Measurements from ENCODE around the gene PTPRN2. TPM values are rescaled to one million over a fixed set of nuclear protein-coding genes. Genes with fewer than 3 reads are reported as not detected.

Gene PTPRN2
- total RNA-seq, 1 experiment from 2014 or later = 1.7 TPM

- Histone ChIP-seq H4K20me1 (ENCODE audit: insufficient read depth, low read depth, low read length) (no peaks in the 10 kb centered on the region), H3K4me3 (ENCODE audit: low read length) (no peak overlapping the region), H3K4me2 (ENCODE audit: low read depth, low read length, poor library complexity, severe bottlenecking) (no peak overlapping the region), H2AFZ (ENCODE audit: low read length) (no peak overlapping the region), H3K9me3 (ENCODE audit: low read length) (no peaks in the 10 kb centered on the region; the same call in 1 of the 2 replicates), H3K9me2 (replicated peaks; ENCODE audit: insufficient read depth, low read length) (no peaks in the 10 kb centered on the region), H3K79me2 (ENCODE audit: low read length) (no peaks in the 10 kb centered on the region), H3K9ac (ENCODE audit: low read length) (no peak overlapping the region), H3K27ac (ENCODE audit: low read length) (no peak overlapping the region), H3K4me1 (ENCODE audit: low read length) (no peaks in the 10 kb centered on the region), H3K36me3 (ENCODE audit: insufficient read depth, low read length) (no peaks in the 10 kb centered on the region), H3K27me3 (ENCODE audit: low read length) (no peaks in the 10 kb centered on the region)
- no peak for DNase-seq
These were observed 327.8 kb downstream of the PTPRN2 start for GRCh38 chr7:158259671-158260418.

GRCh38 chr7:158259141-158259540 is 328.5 kb downstream of the PTPRN2 start:
- H3K4me2 ChIP-seq (ENCODE audit: low read depth, low read length, poor library complexity, severe bottlenecking) = no peak overlapping the region
- H2AFZ ChIP-seq (ENCODE audit: low read length) = no peak overlapping the region
- DNase-seq = no peak
- no peaks in the 10 kb centered on the region for H3K4me1 ChIP-seq (ENCODE audit: low read length)
- H3K27me3 ChIP-seq (ENCODE audit: low read length) = no peaks in the 10 kb centered on the region
- H3K27ac ChIP-seq (ENCODE audit: low read length) = no peak overlapping the region
- no peak overlapping the region for H3K4me3 ChIP-seq (ENCODE audit: low read length)
- H4K20me1 ChIP-seq (ENCODE audit: insufficient read depth, low read depth, low read length) = no peaks in the 10 kb centered on the region
- no peak overlapping the region for H3K9ac ChIP-seq (ENCODE audit: low read length)
- no peaks in the 10 kb centered on the region for H3K9me2 ChIP-seq (replicated peaks; ENCODE audit: insufficient read depth, low read length)
- H3K79me2 ChIP-seq (ENCODE audit: low read length) = no peaks in the 10 kb centered on the region
- no peaks in the 10 kb centered on the region for H3K36me3 ChIP-seq (ENCODE audit: insufficient read depth, low read length)
- no peaks in the 10 kb centered on the region; the same call in 1 of the 2 replicates for H3K9me3 ChIP-seq (ENCODE audit: low read length)

- DNase-seq = no peak
- Histone ChIP-seq H3K4me1 (ENCODE audit: low read length) (no peaks in the 10 kb centered on the region), H3K9ac (ENCODE audit: low read length) (no peak overlapping the region), H3K27ac (ENCODE audit: low read length) (no peak overlapping the region), H3K9me3 (ENCODE audit: low read length) (no peaks in the 10 kb centered on the region; the same call in 1 of the 2 replicates), H3K79me2 (ENCODE audit: low read length) (no peaks in the 10 kb centered on the region), H3K4me3 (ENCODE audit: low read length) (no peak overlapping the region), H3K9me2 (replicated peaks; ENCODE audit: insufficient read depth, low read length) (no peaks in the 10 kb centered on the region), H3K4me2 (ENCODE audit: low read depth, low read length, poor library complexity, severe bottlenecking) (no peak overlapping the region), H3K27me3 (ENCODE audit: low read length) (no peaks in the 10 kb centered on the region), H2AFZ (ENCODE audit: low read length) (no peak overlapping the region), H4K20me1 (ENCODE audit: insufficient read depth, low read depth, low read length) (no peaks in the 10 kb centered on the region), H3K36me3 (ENCODE audit: insufficient read depth, low read length) (no peaks in the 10 kb centered on the region)
These were observed 329.1 kb downstream of the PTPRN2 start for GRCh38 chr7:158258411-158259130.

GRCh38 chr7:158257516-158258410 is 329.9 kb downstream of the PTPRN2 start:
- Histone ChIP-seq H3K9ac (ENCODE audit: low read length) (no peak overlapping the region), H3K27ac (ENCODE audit: low read length) (no peak overlapping the region), H2AFZ (ENCODE audit: low read length) (no peak overlapping the region), H3K9me3 (ENCODE audit: low read length) (no peaks in the 10 kb centered on the region; the same call in 1 of the 2 replicates), H3K9me2 (replicated peaks; ENCODE audit: insufficient read depth, low read length) (no peaks in the 10 kb centered on the region), H3K79me2 (ENCODE audit: low read length) (no peaks in the 10 kb centered on the region), H3K4me1 (ENCODE audit: low read length) (no peaks in the 10 kb centered on the region), H3K36me3 (ENCODE audit: insufficient read depth, low read length) (no peaks in the 10 kb centered on the region), H3K4me2 (ENCODE audit: low read depth, low read length, poor library complexity, severe bottlenecking) (no peak overlapping the region), H3K27me3 (ENCODE audit: low read length) (no peaks in the 10 kb centered on the region), H3K4me3 (ENCODE audit: low read length) (no peak overlapping the region), H4K20me1 (ENCODE audit: insufficient read depth, low read depth, low read length) (no peaks in the 10 kb centered on the region)
- DNase-seq = no peak

GRCh38 chr7:158257001-158257400 is 330.6 kb downstream of the PTPRN2 start:
- Histone ChIP-seq H2AFZ (ENCODE audit: low read length) (no peak overlapping the region), H3K9me3 (ENCODE audit: low read length) (no peaks in the 10 kb centered on the region), H3K27me3 (ENCODE audit: low read length) (no peaks in the 10 kb centered on the region; the same call in 1 of the 2 replicates), H3K79me2 (ENCODE audit: low read length) (no peaks in the 10 kb centered on the region), H3K9ac (ENCODE audit: low read length) (no peak overlapping the region), H3K27ac (ENCODE audit: low read length) (no peak overlapping the region), H3K36me3 (ENCODE audit: insufficient read depth, low read length) (no peaks in the 10 kb centered on the region), H3K9me2 (replicated peaks; ENCODE audit: insufficient read depth, low read length) (no peaks in the 10 kb centered on the region), H3K4me2 (ENCODE audit: low read depth, low read length, poor library complexity, severe bottlenecking) (no peak overlapping the region), H3K4me1 (ENCODE audit: low read length) (no peaks in the 10 kb centered on the region), H4K20me1 (ENCODE audit: insufficient read depth, low read depth, low read length) (no peaks in the 10 kb centered on the region), H3K4me3 (ENCODE audit: low read length) (no peak overlapping the region)
- no peak for DNase-seq

- no peak overlapping the region for H3K4me2 ChIP-seq (ENCODE audit: low read depth, low read length, poor library complexity, severe bottlenecking)
- no peak overlapping the region for H3K4me3 ChIP-seq (ENCODE audit: low read length)
- no peaks in the 10 kb centered on the region; the same call in 1 of the 2 replicates for H3K27me3 ChIP-seq (ENCODE audit: low read length)
- no peaks in the 10 kb centered on the region for H3K9me2 ChIP-seq (replicated peaks; ENCODE audit: insufficient read depth, low read length)
- no peaks in the 10 kb centered on the region for H3K4me1 ChIP-seq (ENCODE audit: low read length)
- no peaks in the 10 kb centered on the region for H3K36me3 ChIP-seq (ENCODE audit: insufficient read depth, low read length)
- H2AFZ ChIP-seq (ENCODE audit: low read length) = no peak overlapping the region
- H4K20me1 ChIP-seq (ENCODE audit: insufficient read depth, low read depth, low read length) = no peaks in the 10 kb centered on the region
- H3K9ac ChIP-seq (ENCODE audit: low read length) = no peak overlapping the region
- H3K79me2 ChIP-seq (ENCODE audit: low read length) = no peaks in the 10 kb centered on the region
- no peak overlapping the region for H3K27ac ChIP-seq (ENCODE audit: low read length)
- DNase-seq = no peak
- no peaks in the 10 kb centered on the region for H3K9me3 ChIP-seq (ENCODE audit: low read length)
These were observed 331.4 kb downstream of the PTPRN2 start for GRCh38 chr7:158256091-158256816.

- DNase-seq = no peak
- H3K36me3 ChIP-seq (ENCODE audit: insufficient read depth, low read length) = no peaks in the 10 kb centered on the region
- H4K20me1 ChIP-seq (ENCODE audit: insufficient read depth, low read depth, low read length) = no peaks in the 10 kb centered on the region
- H3K4me3 ChIP-seq (ENCODE audit: low read length) = no peak overlapping the region
- no peaks in the 10 kb centered on the region for H3K9me2 ChIP-seq (replicated peaks; ENCODE audit: insufficient read depth, low read length)
- H3K27me3 ChIP-seq (ENCODE audit: low read length) = no peaks in the 10 kb centered on the region; the same call in 1 of the 2 replicates
- H3K4me2 ChIP-seq (ENCODE audit: low read depth, low read length, poor library complexity, severe bottlenecking) = no peak overlapping the region
- H3K4me1 ChIP-seq (ENCODE audit: low read length) = no peaks in the 10 kb centered on the region
- no peak overlapping the region for H2AFZ ChIP-seq (ENCODE audit: low read length)
- no peak overlapping the region for H3K9ac ChIP-seq (ENCODE audit: low read length)
- H3K9me3 ChIP-seq (ENCODE audit: low read length) = no peaks in the 10 kb centered on the region
- H3K79me2 ChIP-seq (ENCODE audit: low read length) = no peaks in the 10 kb centered on the region
- no peak overlapping the region for H3K27ac ChIP-seq (ENCODE audit: low read length)
These were observed 332.1 kb downstream of the PTPRN2 start for GRCh38 chr7:158255558-158255957.
